ENCODE results near the gene GRK5.

GRK5 gene

GRCh38 chr10:119496273-119496672 is 288.9 kb downstream of the GRK5 start:
- DNase-seq: no peak

- DNase-seq: no peak
These were observed 289.9 kb downstream of the GRK5 start for GRCh38 chr10:119497243-119497642.

GRCh38 chr10:119498889-119499676 is 291.7 kb downstream of the GRK5 start:
- no peak for DNase-seq

- DNase-seq: no peak
These were observed 292.3 kb downstream of the GRK5 start for GRCh38 chr10:119499677-119500002.

GRCh38 chr10:119500123-119500795 is 292.9 kb downstream of the GRK5 start:
- DNase-seq: no peak

- no peak for DNase-seq
These were observed 293.4 kb downstream of the GRK5 start for GRCh38 chr10:119500821-119501220.

GRCh38 chr10:119501690-119502089 is 294.3 kb downstream of the GRK5 start:
- no peak for DNase-seq

GRCh38 chr10:119502209-119502608 is 294.8 kb downstream of the GRK5 start:
- no peak for DNase-seq

- no peak for DNase-seq
These were observed 295.3 kb downstream of the GRK5 start for GRCh38 chr10:119502618-119503155.

- no peak for DNase-seq
These were observed 296.4 kb downstream of the GRK5 start for GRCh38 chr10:119503821-119504220.

- DNase-seq: no peak
These were observed 297.3 kb downstream of the GRK5 start for GRCh38 chr10:119504651-119505050.

GRCh38 chr10:119505131-119505551 is 297.8 kb downstream of the GRK5 start:
- DNase-seq: no peak

Data from GF-D8 (cell line).